Loucy (cell line): Measurements from ENCODE around the gene IDUA.

Experiments
- H2AFZ ChIP-seq: fragments of 200-600 bp; sonication (generic); 2 replicates; pipeline ENCODE4 v1.6.0; 2016; ENCODE audit warnings: antibody characterized with exemption, mild to moderate bottlenecking, low read length, moderate library complexity
- H3F3A ChIP-seq: fragments of 200-600 bp; 2 replicates; pipeline ENCODE4 v1.6.0; 2016; ENCODE audit warnings: antibody characterized with exemption, low read depth, mild to moderate bottlenecking
- H3K27me3 ChIP-seq: fragments of 200-600 bp; sonication (generic); 2 replicates; pipeline ENCODE4 v1.6.1; 2014; ENCODE audit warnings: low read length, mild to moderate bottlenecking; ENCODE audit not compliant: insufficient read depth, poor library complexity, severe bottlenecking
- H3K36me3 ChIP-seq: fragments of 200-600 bp; sonication (generic); 2 replicates; pipeline ENCODE4 v1.6.1; 2016; ENCODE audit warnings: low read length; ENCODE audit not compliant: insufficient read depth
- H3K4me1 ChIP-seq: fragments of 200-600 bp; sonication (generic); 2 replicates; pipeline ENCODE4 v1.5.1; 2014; ENCODE audit warnings: low read length, mild to moderate bottlenecking; ENCODE audit not compliant: insufficient read depth, poor library complexity, severe bottlenecking
- H3K4me2 ChIP-seq: fragments of 200-600 bp; sonication (generic); 2 replicates; pipeline ENCODE4 v1.6.0; 2014; ENCODE audit warnings: antibody characterized with exemption, low read length, low read depth, mild to moderate bottlenecking; ENCODE audit not compliant: poor library complexity, severe bottlenecking
- H3K4me3 ChIP-seq: fragments of 200-600 bp; sonication (generic); 2 replicates; pipeline ENCODE4 v1.5.1; 2014; ENCODE audit warnings: low read length, mild to moderate bottlenecking, mixed read lengths; ENCODE audit not compliant: poor library complexity, severe bottlenecking
- H3K79me2 ChIP-seq: fragments of 200-600 bp; sonication (generic); 2 replicates; pipeline ENCODE4 v1.6.1; 2014; ENCODE audit warnings: low read length; ENCODE audit not compliant: insufficient read depth
- H3K9ac ChIP-seq: fragments of 200-600 bp; sonication (generic); 2 replicates; pipeline ENCODE4 v1.6.0; 2014; ENCODE audit warnings: mild to moderate bottlenecking, low read depth, low read length, moderate library complexity; ENCODE audit not compliant: poor library complexity, severe bottlenecking
- H3K9me2 ChIP-seq: fragments of 200-600 bp; sonication (generic); replicated peaks from 2 replicates; pipeline ENCODE4 v1.6.1; 2016; ENCODE audit warnings: low read depth, low read length, mixed read lengths
- H3K9me3 ChIP-seq: fragments of 200-600 bp; sonication (generic); 2 replicates; pipeline ENCODE4 v1.6.1; 2014; ENCODE audit warnings: mild to moderate bottlenecking, antibody characterized with exemption, low read length, low read depth; ENCODE audit not compliant: insufficient read depth
- H4K20me1 ChIP-seq: fragments of 200-600 bp; sonication (generic); 2 replicates; pipeline ENCODE4 v1.6.0; 2014; ENCODE audit warnings: antibody characterized with exemption, low read length, mild to moderate bottlenecking; ENCODE audit not compliant: insufficient read depth, poor library complexity, severe bottlenecking
- EZH2phosphoT487 ChIP-seq: fragments of 200-600 bp; IDR thresholded peaks from 2 replicates; pipeline ENCODE4 v1.6.1; 2018; ENCODE audit warnings: antibody characterized with exemption, mild to moderate bottlenecking, moderate library complexity, borderline replicate concordance
- TF ChIP-seq, protein P1 (sequence below): fragments of 200-600 bp; sonication (generic); conservative IDR thresholded peaks from 2 replicates; pipeline ENCODE4 v1.5.1; 2014; ENCODE audit warnings: mild to moderate bottlenecking, antibody characterized with exemption, low read length

The IDUA gene

DNA sequence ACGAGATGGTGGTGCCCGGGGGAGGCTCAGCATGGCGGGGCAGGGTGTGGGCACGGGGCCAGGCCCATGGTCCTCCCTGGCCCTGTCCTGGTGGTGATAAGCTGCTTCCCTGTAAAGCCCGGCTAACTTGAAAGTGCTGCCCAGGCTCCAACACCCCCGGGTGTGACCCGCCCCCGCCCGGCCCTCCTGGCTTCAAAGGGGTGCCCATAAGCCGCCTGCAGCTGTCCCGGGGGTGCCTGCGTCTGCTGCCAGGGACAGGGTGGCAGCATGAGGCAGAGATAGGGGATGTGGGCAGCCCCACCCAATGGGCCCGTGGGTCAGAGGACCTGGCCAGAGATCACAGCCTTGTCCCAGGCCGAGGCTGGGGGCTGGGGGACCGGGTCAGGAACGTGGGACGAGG lies 42.7 kb downstream of the IDUA start:
- H3K4me3 ChIP-seq = no peak overlapping the region
- peaks cover 16% of the 10 kb centered on the region; the same call in 1 of the 2 replicates for H3K36me3 ChIP-seq
- H3K4me2 ChIP-seq = no peak overlapping the region

DNA sequence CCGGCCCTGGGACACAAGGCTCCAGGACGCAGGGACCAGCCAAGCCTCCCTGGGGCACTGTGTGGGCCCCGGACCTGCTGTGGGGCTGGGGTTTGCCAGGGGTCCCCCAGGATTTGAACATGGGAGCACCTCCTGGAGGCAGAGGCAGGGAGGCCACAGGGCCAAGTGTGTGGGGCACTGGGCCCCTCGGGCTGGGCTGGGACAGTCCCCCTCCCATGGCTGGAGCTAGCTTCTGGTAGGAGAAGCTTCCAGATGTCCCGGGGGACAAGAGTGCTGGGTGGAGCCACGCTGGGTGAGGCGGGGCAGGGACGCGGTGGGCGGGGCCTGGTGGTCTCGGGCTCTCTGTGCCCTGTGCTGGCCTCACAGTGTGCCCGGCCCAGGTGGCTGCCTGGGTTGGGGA lies 43.2 kb downstream of the IDUA start:
- Histone ChIP-seq H3F3A (no peaks in the 10 kb centered on the region), H3K9me2 (no peaks in the 10 kb centered on the region), H3K9me3 (no peaks in the 10 kb centered on the region), H3K79me2 (no peaks in the 10 kb centered on the region), H4K20me1 (no peaks in the 10 kb centered on the region), H3K4me2 (no peak overlapping the region), H3K36me3 (peaks cover 11% of the 10 kb centered on the region; the same call in 1 of the 2 replicates), H3K4me1 (no peaks in the 10 kb centered on the region), H3K4me3 (no peak overlapping the region), H3K27me3 (no peaks in the 10 kb centered on the region), H3K9ac (no peak overlapping the region), H2AFZ (no peak overlapping the region)
- TF ChIP-seq, protein P1, sequence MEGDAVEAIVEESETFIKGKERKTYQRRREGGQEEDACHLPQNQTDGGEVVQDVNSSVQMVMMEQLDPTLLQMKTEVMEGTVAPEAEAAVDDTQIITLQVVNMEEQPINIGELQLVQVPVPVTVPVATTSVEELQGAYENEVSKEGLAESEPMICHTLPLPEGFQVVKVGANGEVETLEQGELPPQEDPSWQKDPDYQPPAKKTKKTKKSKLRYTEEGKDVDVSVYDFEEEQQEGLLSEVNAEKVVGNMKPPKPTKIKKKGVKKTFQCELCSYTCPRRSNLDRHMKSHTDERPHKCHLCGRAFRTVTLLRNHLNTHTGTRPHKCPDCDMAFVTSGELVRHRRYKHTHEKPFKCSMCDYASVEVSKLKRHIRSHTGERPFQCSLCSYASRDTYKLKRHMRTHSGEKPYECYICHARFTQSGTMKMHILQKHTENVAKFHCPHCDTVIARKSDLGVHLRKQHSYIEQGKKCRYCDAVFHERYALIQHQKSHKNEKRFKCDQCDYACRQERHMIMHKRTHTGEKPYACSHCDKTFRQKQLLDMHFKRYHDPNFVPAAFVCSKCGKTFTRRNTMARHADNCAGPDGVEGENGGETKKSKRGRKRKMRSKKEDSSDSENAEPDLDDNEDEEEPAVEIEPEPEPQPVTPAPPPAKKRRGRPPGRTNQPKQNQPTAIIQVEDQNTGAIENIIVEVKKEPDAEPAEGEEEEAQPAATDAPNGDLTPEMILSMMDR = no peak
- TF ChIP-seq EZH2phosphoT487 = no peak

More for the DNA sequence above, 42.7 kb downstream of the IDUA start:
- Histone ChIP-seq H3K9ac (no peak overlapping the region), H4K20me1 (no peaks in the 10 kb centered on the region), H3K79me2 (no peaks in the 10 kb centered on the region), H3K4me1 (no peaks in the 10 kb centered on the region), H3K9me2 (no peaks in the 10 kb centered on the region), H3F3A (no peaks in the 10 kb centered on the region), H2AFZ (no peak overlapping the region), H3K9me3 (no peaks in the 10 kb centered on the region), H3K27me3 (no peaks in the 10 kb centered on the region)
- TF ChIP-seq, protein P1 = no peak
- TF ChIP-seq EZH2phosphoT487 = no peak

DNA sequence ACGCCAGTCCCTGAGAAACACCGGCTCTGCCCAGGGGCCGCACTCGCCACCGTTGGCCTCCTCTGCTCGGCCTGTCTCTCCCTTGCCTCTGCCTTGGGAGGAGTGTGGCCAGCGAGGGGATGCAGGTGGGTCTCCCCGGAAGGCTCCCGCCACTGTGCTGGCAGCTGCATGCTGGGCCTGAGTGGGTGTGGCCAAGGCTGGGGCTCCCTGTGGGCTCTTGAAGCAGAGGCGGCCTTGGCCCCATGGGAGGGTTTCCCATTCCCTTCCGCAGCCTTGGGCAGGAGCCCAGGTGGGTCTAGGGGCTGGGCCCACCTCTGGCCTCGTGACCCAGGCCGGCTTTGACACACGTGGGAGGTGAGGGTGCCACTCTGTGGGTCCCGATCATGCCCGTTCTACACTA lies 43.7 kb downstream of the IDUA start:
- Histone ChIP-seq H4K20me1 (no peaks in the 10 kb centered on the region), H3K4me1 (no peaks in the 10 kb centered on the region), H3K36me3 (peaks cover 6% of the 10 kb centered on the region; the same call in 1 of the 2 replicates), H3K9ac (no peak overlapping the region), H3F3A (no peaks in the 10 kb centered on the region), H2AFZ (no peak overlapping the region), H3K9me2 (no peaks in the 10 kb centered on the region), H3K79me2 (no peaks in the 10 kb centered on the region), H3K4me2 (no peak overlapping the region), H3K9me3 (no peaks in the 10 kb centered on the region), H3K27me3 (no peaks in the 10 kb centered on the region), H3K4me3 (no peak overlapping the region)
- TF ChIP-seq EZH2phosphoT487 = no peak

DNA sequence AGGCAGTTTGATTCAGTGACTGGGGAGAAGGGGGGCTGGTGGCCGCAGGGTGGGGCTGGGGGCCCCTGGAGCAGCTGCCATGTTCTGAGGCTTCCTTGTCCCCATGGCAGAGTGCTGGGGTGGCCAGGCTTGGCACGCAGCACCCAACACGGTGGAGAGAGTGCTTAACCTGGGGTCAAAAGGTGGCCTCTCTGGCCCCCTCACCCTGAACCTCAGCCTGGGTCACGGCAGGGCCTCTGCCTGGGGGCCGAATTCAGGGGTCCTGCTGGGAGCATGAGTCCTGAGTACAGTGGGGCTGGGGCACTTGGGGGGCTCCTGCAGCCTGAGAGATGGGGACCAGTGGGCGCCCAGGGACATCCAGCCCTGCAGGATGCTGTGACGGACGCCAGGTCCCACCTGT lies 44.5 kb downstream of the IDUA start:
- no peaks in the 10 kb centered on the region for H3F3A ChIP-seq

More for the DNA sequence above, 44.5 kb downstream of the IDUA start:
- Histone ChIP-seq H3K4me1 (no peaks in the 10 kb centered on the region), H3K4me3 (no peak overlapping the region), H3K4me2 (no peak overlapping the region), H2AFZ (no peak overlapping the region), H3K27me3 (no peaks in the 10 kb centered on the region), H3K9me2 (no peaks in the 10 kb centered on the region), H3K9me3 (no peaks in the 10 kb centered on the region), H4K20me1 (no peaks in the 10 kb centered on the region), H3K9ac (no peak overlapping the region), H3K36me3 (no peaks in the 10 kb centered on the region), H3K79me2 (no peaks in the 10 kb centered on the region)
- no peak for TF ChIP-seq EZH2phosphoT487
- TF ChIP-seq, protein P1 = no peak
